GM12872 (cell line): ENCODE results near the gene PEX26.

Source experiments
- CTCF ChIP-seq: IDR thresholded peaks from 3 replicates; pipeline ENCODE4 v1.5.1; 2011; ENCODE audit warnings: low read depth, mild to moderate bottlenecking, low read length, moderate library complexity; ENCODE audit not compliant: insufficient read depth

PEX26 gene

GRCh38 chr22:18034076-18034475, 43.7 kb upstream of the PEX26 start:
- no peak for TF ChIP-seq CTCF

- no peak for TF ChIP-seq CTCF
Observed at GRCh38 chr22:18035751-18036150, 42.0 kb upstream of the PEX26 start.

- no peak for TF ChIP-seq CTCF
Observed at GRCh38 chr22:18042685-18043084, 35.1 kb upstream of the PEX26 start.

GRCh38 chr22:18044548-18045271, 33.1 kb upstream of the PEX26 start:
- TF ChIP-seq CTCF: no peak

GRCh38 chr22:18045794-18046193, 32.0 kb upstream of the PEX26 start:
- no peak for TF ChIP-seq CTCF

- no peak for TF ChIP-seq CTCF
Observed at GRCh38 chr22:18048041-18048440, 29.7 kb upstream of the PEX26 start.

GRCh38 chr22:18048441-18048898, 29.3 kb upstream of the PEX26 start:
- TF ChIP-seq CTCF: no peak
